HG02642 (cell line): Measurements from ENCODE around the gene SLC39A2.

ENCODE experiments used
- ATAC-seq: cut with Tn5 transposase; IDR thresholded peaks from one replicate; pipeline ENCODE4 v1.9.1; 2021; ENCODE audit warnings: mild to moderate bottlenecking; ENCODE audit not compliant: unreplicated experiment, poor library complexity

The SLC39A2 gene

GRCh38 chr14:21042918-21043317, 43.8 kb downstream of the SLC39A2 start:
- no peak for ATAC-seq

DNA sequence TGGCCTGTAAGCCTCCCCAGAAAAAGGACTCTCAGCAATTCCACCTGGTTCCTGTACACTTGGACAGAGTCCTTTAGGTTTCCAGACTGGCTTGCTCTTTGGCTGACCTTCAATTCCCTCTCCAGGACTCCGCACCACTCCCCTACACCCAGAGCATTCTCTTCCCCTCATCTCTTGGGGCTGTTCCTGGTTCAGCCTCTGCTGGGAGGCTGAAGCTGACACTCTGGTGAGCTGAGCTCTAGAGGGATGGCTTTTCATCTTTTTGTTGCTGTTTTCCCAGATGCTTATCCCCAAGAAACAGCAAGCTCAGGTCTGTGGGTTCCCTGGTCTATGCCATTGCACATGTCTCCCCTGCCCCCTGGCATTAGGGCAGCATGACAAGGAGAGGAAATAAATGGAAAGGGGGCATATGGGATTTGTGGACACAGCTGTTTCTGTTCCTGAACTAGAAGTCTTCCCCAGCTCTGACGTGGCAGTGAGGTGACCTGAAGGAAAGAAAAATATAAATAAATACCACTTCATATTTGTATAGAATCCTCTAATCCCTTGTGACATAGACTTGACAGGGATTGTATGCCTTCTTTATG, 44.4 kb downstream of the SLC39A2 start:
- no peak for ATAC-seq

DNA sequence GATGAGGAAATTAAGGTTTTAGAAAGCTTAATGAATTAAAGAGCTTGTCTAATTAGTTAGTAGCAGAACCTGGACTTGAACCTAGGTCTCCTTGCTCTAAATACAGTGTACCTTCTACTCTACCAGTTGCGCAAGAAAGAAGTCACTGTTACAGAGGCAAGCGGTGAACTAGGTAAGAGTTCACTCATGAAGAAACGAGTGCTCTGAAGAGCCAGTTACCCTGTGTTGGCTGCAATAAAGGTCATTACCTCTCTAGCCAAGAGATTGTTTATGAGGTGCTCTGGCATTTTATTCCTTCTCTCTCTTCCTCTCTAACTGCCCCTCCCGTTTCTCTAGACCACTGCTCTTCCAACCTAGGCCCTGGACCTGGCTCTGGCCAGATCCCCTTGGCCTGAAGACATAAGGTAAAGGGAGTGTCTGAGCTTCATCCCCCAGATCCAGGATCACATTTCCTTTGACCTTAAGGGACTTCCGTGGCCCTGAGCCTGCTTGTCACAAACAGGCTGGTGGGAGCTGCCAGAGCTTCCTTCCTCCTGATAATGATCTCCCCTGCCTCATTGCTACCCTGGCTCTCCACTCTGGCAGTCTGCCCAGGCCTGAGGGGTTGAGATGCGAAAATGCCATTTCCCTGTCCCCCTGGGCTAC, 45.0 kb downstream of the SLC39A2 start:
- ATAC-seq, result no peak

DNA sequence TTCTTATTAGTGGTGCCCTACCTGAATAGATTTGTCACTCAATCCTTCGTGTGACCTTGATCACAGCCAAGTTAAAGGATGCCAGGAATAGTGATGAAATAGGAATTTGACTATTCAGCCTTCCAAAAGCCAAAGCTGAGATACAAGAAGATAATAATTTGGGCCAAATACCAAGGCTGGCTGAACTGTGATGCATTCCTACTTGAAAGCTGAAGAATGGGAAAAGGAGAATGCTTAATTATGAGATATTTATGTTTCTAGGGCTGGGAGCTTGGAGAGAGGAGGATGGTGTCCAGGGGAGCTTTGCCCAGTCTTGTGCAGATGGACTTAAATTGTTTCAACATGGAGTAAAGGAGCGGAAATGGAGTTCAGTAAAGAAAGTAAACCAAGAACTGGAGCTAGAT, 48.3 kb downstream of the SLC39A2 start:
- no peak for ATAC-seq

DNA sequence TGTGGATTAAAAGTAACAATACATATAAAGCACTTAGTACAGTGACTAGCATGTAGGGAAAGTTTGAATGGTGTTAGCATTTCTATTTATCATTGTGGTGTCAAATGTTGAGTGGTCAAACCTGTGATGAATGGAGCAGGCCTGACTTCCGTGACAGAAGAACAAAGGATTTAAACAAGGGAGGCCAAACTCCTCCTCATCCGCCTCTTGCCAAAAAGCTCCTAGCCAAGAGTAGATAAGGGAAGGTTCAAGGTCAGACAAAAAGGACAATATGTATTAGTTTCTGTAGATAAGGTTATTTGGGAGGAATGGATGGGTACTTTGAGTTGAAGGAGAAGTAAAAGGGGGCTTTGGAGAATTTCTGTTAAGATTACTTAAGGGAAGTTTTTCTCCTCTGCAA, 49.5 kb downstream of the SLC39A2 start:
- no peak for ATAC-seq

GRCh38 chr14:21049271-21049673, 50.2 kb downstream of the SLC39A2 start:
- no peak for ATAC-seq

DNA sequence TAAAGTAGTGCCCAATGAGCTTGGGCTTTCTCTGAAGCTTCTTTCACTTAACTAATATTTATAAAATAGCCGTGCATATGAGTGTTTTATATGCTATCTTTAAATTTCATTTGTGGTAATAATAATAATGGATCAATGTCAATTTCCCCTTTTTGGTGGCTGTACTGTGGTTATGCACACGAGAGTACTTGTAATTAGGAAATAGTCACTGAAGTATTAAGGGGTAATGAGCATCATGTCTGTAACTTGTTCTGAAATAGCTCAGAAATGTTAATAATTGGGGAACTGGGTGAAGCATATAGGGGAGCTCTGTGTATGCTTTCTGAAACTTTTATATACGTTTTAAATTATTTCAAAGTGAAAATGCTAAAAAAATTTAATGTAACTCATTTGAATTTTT, 51.5 kb downstream of the SLC39A2 start:
- ATAC-seq, result no peak
